Measurements from ENCODE around the gene NFASC. TPM values are rescaled to one million over a fixed set of nuclear protein-coding genes. Genes with fewer than 3 reads are reported as not detected.

Gene NFASC
- total RNA-seq, 1 donor from 2014 or later: 29.6 TPM

- H3K9ac ChIP-seq (ENCODE audit: low read length): no peak overlapping the region
- DNase-seq (ENCODE audit: low read depth): no peak
- no peak for FAIRE-seq
- H2AFZ ChIP-seq (ENCODE audit: low read depth, low read length): no peak overlapping the region
- H3K9me3 ChIP-seq (ENCODE audit: insufficient read depth, low read depth, low read length): no peaks in the 10 kb centered on the region
- peaks cover 2% of the 10 kb centered on the region for H3K9me3 Mint-ChIP-seq (ENCODE audit: unreplicated experiment)
- H3K36me3 ChIP-seq (ENCODE audit: insufficient read depth, low read length): no peaks in the 10 kb centered on the region
- H3K27ac Mint-ChIP-seq (ENCODE audit: unreplicated experiment): no peak overlapping the region
- no peak overlapping the region for H3K4me3 ChIP-seq (ENCODE audit: insufficient read depth, low read depth, low read length)
- H3K27me3 ChIP-seq (ENCODE audit: insufficient read depth, low read length): peaks cover 24% of the 10 kb centered on the region
- no peaks in the 10 kb centered on the region for H3K79me2 ChIP-seq (ENCODE audit: insufficient read depth, low read length)
- TF ChIP-seq CTCF (IDR thresholded peaks at IDR 0.05; ENCODE audit: insufficient read depth, low read depth, low read length): no peak
- TF ChIP-seq EZH2 (IDR thresholded peaks at IDR 0.05; ENCODE audit: insufficient read depth, low read length): no peak
- H3K4me3 Mint-ChIP-seq (ENCODE audit: unreplicated experiment): no peak overlapping the region
- H3K4me2 ChIP-seq (ENCODE audit: low read length): no peak overlapping the region
- H3K4me1 ChIP-seq (ENCODE audit: insufficient read depth, low read length): no peaks in the 10 kb centered on the region
- H3K27me3 Mint-ChIP-seq (ENCODE audit: low read depth, unreplicated experiment): peaks cover 74% of the 10 kb centered on the region
- no peaks in the 10 kb centered on the region for H3K4me1 Mint-ChIP-seq (ENCODE audit: low read depth, unreplicated experiment)
- H3K36me3 Mint-ChIP-seq (ENCODE audit: low read depth, unreplicated experiment): peaks cover 3% of the 10 kb centered on the region
- H4K20me1 ChIP-seq (ENCODE audit: insufficient read depth, low read length): no peaks in the 10 kb centered on the region
- H3K27ac ChIP-seq (ENCODE audit: low read depth, low read length): no peak overlapping the region
These were observed 154.0 kb downstream of the NFASC start for GRCh38 chr1:205024679-205025078.

GRCh38 chr1:205025239-205025638, 154.6 kb downstream of the NFASC start:
- Mint-ChIP-seq H3K36me3 (ENCODE audit: low read depth, unreplicated experiment) (peaks cover 3% of the 10 kb centered on the region), H3K9me3 (ENCODE audit: unreplicated experiment) (peaks cover 2% of the 10 kb centered on the region), H3K27ac (ENCODE audit: unreplicated experiment) (no peak overlapping the region), H3K4me3 (ENCODE audit: unreplicated experiment) (no peak overlapping the region), H3K27me3 (ENCODE audit: low read depth, unreplicated experiment) (peaks cover 74% of the 10 kb centered on the region), H3K4me1 (ENCODE audit: low read depth, unreplicated experiment) (no peaks in the 10 kb centered on the region)
- no peak for TF ChIP-seq EZH2 (IDR thresholded peaks at IDR 0.05; ENCODE audit: insufficient read depth, low read length)
- TF ChIP-seq CTCF (IDR thresholded peaks at IDR 0.05; ENCODE audit: insufficient read depth, low read depth, low read length): no peak
- H3K27ac ChIP-seq (ENCODE audit: low read depth, low read length): no peak overlapping the region
- H2AFZ ChIP-seq (ENCODE audit: low read depth, low read length): no peak overlapping the region
- H3K9ac ChIP-seq (ENCODE audit: low read length): no peak overlapping the region
- H3K4me2 ChIP-seq (ENCODE audit: low read length): no peak overlapping the region
- H3K4me3 ChIP-seq (ENCODE audit: insufficient read depth, low read depth, low read length): no peak overlapping the region
- H3K79me2 ChIP-seq (ENCODE audit: insufficient read depth, low read length): no peaks in the 10 kb centered on the region
- H3K9me3 ChIP-seq (ENCODE audit: insufficient read depth, low read depth, low read length): no peaks in the 10 kb centered on the region
- H4K20me1 ChIP-seq (ENCODE audit: insufficient read depth, low read length): no peaks in the 10 kb centered on the region
- H3K36me3 ChIP-seq (ENCODE audit: insufficient read depth, low read length): no peaks in the 10 kb centered on the region
- FAIRE-seq: no peak
- DNase-seq (ENCODE audit: low read depth): no peak
- H3K4me1 ChIP-seq (ENCODE audit: insufficient read depth, low read length): no peaks in the 10 kb centered on the region
- H3K27me3 ChIP-seq (ENCODE audit: insufficient read depth, low read length): peaks cover 30% of the 10 kb centered on the region

- H4K20me1 ChIP-seq (ENCODE audit: insufficient read depth, low read length): no peaks in the 10 kb centered on the region
- Mint-ChIP-seq H3K27ac (ENCODE audit: unreplicated experiment) (no peak overlapping the region), H3K4me3 (ENCODE audit: unreplicated experiment) (no peak overlapping the region), H3K27me3 (ENCODE audit: low read depth, unreplicated experiment) (peaks cover 73% of the 10 kb centered on the region), H3K4me1 (ENCODE audit: low read depth, unreplicated experiment) (no peaks in the 10 kb centered on the region), H3K9me3 (ENCODE audit: unreplicated experiment) (peaks cover 2% of the 10 kb centered on the region), H3K36me3 (ENCODE audit: low read depth, unreplicated experiment) (peaks cover 1% of the 10 kb centered on the region)
- TF ChIP-seq EZH2 (IDR thresholded peaks at IDR 0.05; ENCODE audit: insufficient read depth, low read length) (no peak), CTCF (IDR thresholded peaks at IDR 0.05; ENCODE audit: insufficient read depth, low read depth, low read length) (no peak)
- H2AFZ ChIP-seq (ENCODE audit: low read depth, low read length): no peak overlapping the region
- DNase-seq (ENCODE audit: low read depth): no peak
- H3K4me1 ChIP-seq (ENCODE audit: insufficient read depth, low read length): no peaks in the 10 kb centered on the region
- no peak overlapping the region for H3K4me3 ChIP-seq (ENCODE audit: insufficient read depth, low read depth, low read length)
- FAIRE-seq: no peak
- H3K27me3 ChIP-seq (ENCODE audit: insufficient read depth, low read length): peaks cover 34% of the 10 kb centered on the region
- no peak overlapping the region for H3K9ac ChIP-seq (ENCODE audit: low read length)
- no peaks in the 10 kb centered on the region for H3K79me2 ChIP-seq (ENCODE audit: insufficient read depth, low read length)
- no peak overlapping the region for H3K27ac ChIP-seq (ENCODE audit: low read depth, low read length)
- H3K4me2 ChIP-seq (ENCODE audit: low read length): no peak overlapping the region
- no peaks in the 10 kb centered on the region for H3K36me3 ChIP-seq (ENCODE audit: insufficient read depth, low read length)
- no peaks in the 10 kb centered on the region for H3K9me3 ChIP-seq (ENCODE audit: insufficient read depth, low read depth, low read length)
These were observed 155.5 kb downstream of the NFASC start for GRCh38 chr1:205026181-205026580.

Data from astrocyte (in vitro differentiated cells and primary cell).